GM23338 (cell line): ENCODE data around the gene CIAO3. TPM values are rescaled to one million over a fixed set of nuclear protein-coding genes. Genes with fewer than 3 reads are reported as not detected.

Experiments used
- ATAC-seq: fragments of 200-7000 bp; cut with Tn5 transposase; 3 replicates; pipeline ENCODE4 v1.9.1; 2020
- DNase-seq: peaks from one replicate; pipeline ENCODE4 v3.0.0-alpha.2; 2015; ENCODE audit warnings: low spot score
- H2AFZ ChIP-seq: fragments of 200-600 bp; sonication (generic); 2 replicates; pipeline ENCODE4 v1.8.0; 2016; ENCODE audit warnings: antibody characterized with exemption, mild to moderate bottlenecking, moderate library complexity
- H3F3A ChIP-seq: fragments of 200-600 bp; sonication (generic); replicated peaks from 2 replicates; pipeline ENCODE4 v1.8.0; 2017; ENCODE audit warnings: antibody characterized with exemption, mixed run types, low read depth
- H3K27ac ChIP-seq: fragments of 200-600 bp; sonication (generic); 2 replicates; pipeline ENCODE4 v1.6.1; 2016; ENCODE audit warnings: low read depth
- H3K27me3 ChIP-seq: fragments of 200-600 bp; sonication (generic); 2 replicates; pipeline ENCODE4 v1.8.0; 2016; ENCODE audit warnings: mild to moderate bottlenecking, mixed run types, moderate library complexity; ENCODE audit not compliant: insufficient read depth
- H3K36me3 ChIP-seq: fragments of 200-600 bp; sonication (generic); 2 replicates; pipeline ENCODE4 v1.8.0; 2016; ENCODE audit warnings: mild to moderate bottlenecking; ENCODE audit not compliant: insufficient read depth
- H3K4me1 ChIP-seq: fragments of 200-600 bp; sonication (generic); 2 replicates; pipeline ENCODE4 v1.8.0; 2016; ENCODE audit warnings: mild to moderate bottlenecking, moderate library complexity; ENCODE audit not compliant: insufficient read depth
- H3K4me2 ChIP-seq: fragments of 200-600 bp; sonication (generic); 2 replicates; pipeline ENCODE4 v1.7.1; 2017; ENCODE audit warnings: mixed run types
- H3K4me3 ChIP-seq: fragments of 200-600 bp; sonication (generic); 2 replicates; pipeline ENCODE4 v1.6.1; 2016; ENCODE audit warnings: mixed run types
- H3K79me2 ChIP-seq: fragments of 200-600 bp; sonication (generic); replicated peaks from 2 replicates; pipeline ENCODE4 v1.8.0; 2017; ENCODE audit warnings: mild to moderate bottlenecking; ENCODE audit not compliant: insufficient read depth
- H3K9me2 ChIP-seq: fragments of 200-600 bp; sonication (generic); 2 replicates; pipeline ENCODE4 v1.8.0; 2017; ENCODE audit not compliant: insufficient read depth
- H4K20me1 ChIP-seq: fragments of 200-600 bp; sonication (generic); replicated peaks from 2 replicates; pipeline ENCODE4 v1.8.0; 2017; ENCODE audit warnings: mild to moderate bottlenecking; ENCODE audit not compliant: insufficient read depth
- H3K27ac Mint-ChIP-seq: 2 replicates; pipeline ENCODE4 v1.8.0; 2020; ENCODE audit warnings: inconsistent platforms, mild to moderate bottlenecking, moderate library complexity, mixed read lengths
- H3K27me3 Mint-ChIP-seq: 3 replicates; pipeline ENCODE4 v1.8.0; 2022; ENCODE audit warnings: low read depth, mild to moderate bottlenecking, moderate library complexity, mixed read lengths, inconsistent platforms; ENCODE audit not compliant: insufficient read depth, poor library complexity
- H3K36me3 Mint-ChIP-seq: 3 replicates; pipeline ENCODE4 v1.8.0; 2021; ENCODE audit warnings: low read depth, mild to moderate bottlenecking, inconsistent platforms, moderate library complexity, mixed read lengths
- H3K4me1 Mint-ChIP-seq: 3 replicates; pipeline ENCODE4 v1.8.0; 2020; ENCODE audit warnings: mild to moderate bottlenecking, inconsistent platforms, mixed read lengths
- H3K4me3 Mint-ChIP-seq: 3 replicates; pipeline ENCODE4 v1.8.0; 2021; ENCODE audit warnings: moderate library complexity, mild to moderate bottlenecking, inconsistent platforms, mixed read lengths
- H3K9me3 Mint-ChIP-seq: 3 replicates; pipeline ENCODE4 v1.8.0; 2020; ENCODE audit warnings: moderate library complexity, mild to moderate bottlenecking, inconsistent platforms, mixed read lengths
- STAT1 ChIP-seq: IDR thresholded peaks from one replicate; pipeline ENCODE4 v1.6.1; 2016; ENCODE audit warnings: antibody characterized with exemption; ENCODE audit not compliant: unreplicated experiment
- ZNF114 ChIP-seq: fragments of 250-450 bp; sonication (Bioruptor Pico); IDR thresholded peaks from 2 replicates; pipeline ENCODE4 v1.5.0; 2020; ENCODE audit warnings: mild to moderate bottlenecking, moderate library complexity
- polyA plus RNA-seq: library from polyadenylated mRNA; unstranded; fragments of >200 nt; fragmentation: Nextera tagmentation; extraction: Ambion mirVana; gene quantifications from 2 replicates; pipeline ENCODE4 v1.2.1, GENCODE V29; 2016
- total RNA-seq: library from RNA; depleted of rRNA; stranded (reverse); fragments of >200 nt; shearing (Covaris generic); gene quantifications from 2 replicates; pipeline ENCODE4 v1.2.3, GENCODE V29; 2014
- TF ChIP-seq, protein P1 (sequence below): fragments of 250-450 bp; sonication (Bioruptor Pico); IDR thresholded peaks from 2 replicates; pipeline ENCODE4 v1.5.0; 2020; ENCODE audit warnings: mild to moderate bottlenecking, moderate library complexity
- TF ChIP-seq, protein P2 (sequence below): IDR thresholded peaks from one replicate; pipeline ENCODE4 v1.6.1; 2018; ENCODE audit warnings: antibody characterized with exemption; ENCODE audit not compliant: unreplicated experiment

The CIAO3 gene
- total and polyA plus RNA-seq, 2 experiments from 2014 or later: 13.0 to 42.3 TPM

GRCh38 chr16:767743-768235 is 27.0 kb upstream of the CIAO3 start (continued):
- TF ChIP-seq, protein P1, sequence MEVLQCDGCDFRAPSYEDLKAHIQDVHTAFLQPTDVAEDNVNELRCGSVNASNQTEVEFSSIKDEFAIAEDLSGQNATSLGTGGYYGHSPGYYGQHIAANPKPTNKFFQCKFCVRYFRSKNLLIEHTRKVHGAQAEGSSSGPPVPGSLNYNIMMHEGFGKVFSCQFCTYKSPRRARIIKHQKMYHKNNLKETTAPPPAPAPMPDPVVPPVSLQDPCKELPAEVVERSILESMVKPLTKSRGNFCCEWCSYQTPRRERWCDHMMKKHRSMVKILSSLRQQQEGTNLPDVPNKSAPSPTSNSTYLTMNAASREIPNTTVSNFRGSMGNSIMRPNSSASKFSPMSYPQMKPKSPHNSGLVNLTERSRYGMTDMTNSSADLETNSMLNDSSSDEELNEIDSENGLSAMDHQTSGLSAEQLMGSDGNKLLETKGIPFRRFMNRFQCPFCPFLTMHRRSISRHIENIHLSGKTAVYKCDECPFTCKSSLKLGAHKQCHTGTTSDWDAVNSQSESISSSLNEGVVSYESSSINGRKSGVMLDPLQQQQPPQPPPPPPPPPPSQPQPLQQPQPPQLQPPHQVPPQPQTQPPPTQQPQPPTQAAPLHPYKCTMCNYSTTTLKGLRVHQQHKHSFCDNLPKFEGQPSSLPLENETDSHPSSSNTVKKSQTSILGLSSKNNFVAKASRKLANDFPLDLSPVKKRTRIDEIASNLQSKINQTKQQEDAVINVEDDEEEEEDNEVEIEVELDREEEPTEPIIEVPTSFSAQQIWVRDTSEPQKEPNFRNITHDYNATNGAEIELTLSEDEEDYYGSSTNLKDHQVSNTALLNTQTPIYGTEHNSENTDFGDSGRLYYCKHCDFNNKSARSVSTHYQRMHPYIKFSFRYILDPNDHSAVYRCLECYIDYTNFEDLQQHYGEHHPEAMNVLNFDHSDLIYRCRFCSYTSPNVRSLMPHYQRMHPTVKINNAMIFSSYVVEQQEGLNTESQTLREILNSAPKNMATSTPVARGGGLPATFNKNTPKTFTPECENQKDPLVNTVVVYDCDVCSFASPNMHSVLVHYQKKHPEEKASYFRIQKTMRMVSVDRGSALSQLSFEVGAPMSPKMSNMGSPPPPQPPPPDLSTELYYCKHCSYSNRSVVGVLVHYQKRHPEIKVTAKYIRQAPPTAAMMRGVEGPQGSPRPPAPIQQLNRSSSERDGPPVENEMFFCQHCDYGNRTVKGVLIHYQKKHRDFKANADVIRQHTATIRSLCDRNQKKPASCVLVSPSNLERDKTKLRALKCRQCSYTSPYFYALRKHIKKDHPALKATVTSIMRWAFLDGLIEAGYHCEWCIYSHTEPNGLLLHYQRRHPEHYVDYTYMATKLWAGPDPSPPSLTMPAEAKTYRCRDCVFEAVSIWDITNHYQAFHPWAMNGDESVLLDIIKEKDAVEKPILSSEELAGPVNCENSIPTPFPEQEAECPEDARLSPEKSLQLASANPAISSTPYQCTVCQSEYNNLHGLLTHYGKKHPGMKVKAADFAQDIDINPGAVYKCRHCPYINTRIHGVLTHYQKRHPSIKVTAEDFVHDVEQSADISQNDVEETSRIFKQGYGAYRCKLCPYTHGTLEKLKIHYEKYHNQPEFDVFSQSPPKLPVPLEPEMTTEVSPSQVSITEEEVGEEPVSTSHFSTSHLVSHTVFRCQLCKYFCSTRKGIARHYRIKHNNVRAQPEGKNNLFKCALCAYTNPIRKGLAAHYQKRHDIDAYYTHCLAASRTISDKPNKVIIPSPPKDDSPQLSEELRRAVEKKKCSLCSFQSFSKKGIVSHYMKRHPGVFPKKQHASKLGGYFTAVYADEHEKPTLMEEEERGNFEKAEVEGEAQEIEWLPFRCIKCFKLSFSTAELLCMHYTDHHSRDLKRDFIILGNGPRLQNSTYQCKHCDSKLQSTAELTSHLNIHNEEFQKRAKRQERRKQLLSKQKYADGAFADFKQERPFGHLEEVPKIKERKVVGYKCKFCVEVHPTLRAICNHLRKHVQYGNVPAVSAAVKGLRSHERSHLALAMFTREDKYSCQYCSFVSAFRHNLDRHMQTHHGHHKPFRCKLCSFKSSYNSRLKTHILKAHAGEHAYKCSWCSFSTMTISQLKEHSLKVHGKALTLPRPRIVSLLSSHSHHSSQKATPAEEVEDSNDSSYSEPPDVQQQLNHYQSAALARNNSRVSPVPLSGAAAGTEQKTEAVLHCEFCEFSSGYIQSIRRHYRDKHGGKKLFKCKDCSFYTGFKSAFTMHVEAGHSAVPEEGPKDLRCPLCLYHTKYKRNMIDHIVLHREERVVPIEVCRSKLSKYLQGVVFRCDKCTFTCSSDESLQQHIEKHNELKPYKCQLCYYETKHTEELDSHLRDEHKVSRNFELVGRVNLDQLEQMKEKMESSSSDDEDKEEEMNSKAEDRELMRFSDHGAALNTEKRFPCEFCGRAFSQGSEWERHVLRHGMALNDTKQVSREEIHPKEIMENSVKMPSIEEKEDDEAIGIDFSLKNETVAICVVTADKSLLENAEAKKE: no peak

DNA sequence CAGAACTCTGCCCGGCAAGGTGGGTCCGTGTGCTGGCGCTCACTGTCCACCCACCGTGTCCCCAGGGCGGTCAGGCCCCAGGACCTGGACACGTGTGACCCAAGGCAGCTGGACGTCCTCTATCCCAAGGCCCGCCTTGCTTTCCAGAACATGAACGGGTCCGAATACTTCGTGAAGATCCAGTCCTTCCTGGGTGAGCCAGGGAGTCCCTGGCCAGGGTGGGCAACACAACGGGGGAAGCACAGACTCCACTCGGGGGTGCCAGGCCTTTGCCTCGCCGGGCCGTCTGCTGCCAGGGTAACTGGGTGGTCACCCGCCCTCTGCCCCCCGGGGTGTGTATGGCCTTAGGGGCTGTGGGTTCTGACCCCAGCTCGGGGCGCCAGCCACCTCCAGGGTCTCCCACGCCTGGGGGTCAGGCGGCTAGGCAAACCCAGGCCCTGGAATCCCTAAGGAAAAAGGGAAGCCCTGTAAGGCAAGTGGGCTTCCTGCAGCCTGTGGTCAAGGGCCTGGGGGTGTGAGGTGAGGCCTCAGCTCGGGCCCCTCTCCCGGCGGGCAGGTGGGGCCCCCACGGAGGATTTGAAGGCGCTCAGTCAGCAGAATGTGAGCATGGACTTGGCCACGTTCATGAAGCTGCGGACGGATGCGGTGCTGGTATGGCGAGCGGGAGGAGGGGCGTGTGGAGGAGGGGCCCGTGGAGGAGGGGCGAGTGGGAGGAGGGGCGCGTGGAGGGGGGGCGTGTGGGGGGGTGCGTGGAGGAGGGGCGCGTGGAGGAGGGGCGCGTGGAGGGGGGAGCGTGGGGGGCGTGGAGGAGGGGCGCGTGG is 26.2 kb upstream of the CIAO3 start:
- Histone ChIP-seq H3K4me3 (no peak overlapping the region), H2AFZ (no peak overlapping the region), H3K27me3 (no peaks in the 10 kb centered on the region), H3K9me2 (no peaks in the 10 kb centered on the region), H3K27ac (no peak overlapping the region), H3K36me3 (no peaks in the 10 kb centered on the region), H3K4me2 (no peak overlapping the region), H3F3A (0 out of 2 replicates have a peak, but pooled peaks cover 3% of the 10 kb centered on the region), H3K79me2 (no peaks in the 10 kb centered on the region), H3K4me1 (no peaks in the 10 kb centered on the region), H4K20me1 (no peaks in the 10 kb centered on the region)
- ATAC-seq (no peak), DNase-seq (no peak)
- TF ChIP-seq, protein P1: no peak
- TF ChIP-seq STAT1 (no peak), ZNF114 (no peak)
- TF ChIP-seq, protein P2, sequence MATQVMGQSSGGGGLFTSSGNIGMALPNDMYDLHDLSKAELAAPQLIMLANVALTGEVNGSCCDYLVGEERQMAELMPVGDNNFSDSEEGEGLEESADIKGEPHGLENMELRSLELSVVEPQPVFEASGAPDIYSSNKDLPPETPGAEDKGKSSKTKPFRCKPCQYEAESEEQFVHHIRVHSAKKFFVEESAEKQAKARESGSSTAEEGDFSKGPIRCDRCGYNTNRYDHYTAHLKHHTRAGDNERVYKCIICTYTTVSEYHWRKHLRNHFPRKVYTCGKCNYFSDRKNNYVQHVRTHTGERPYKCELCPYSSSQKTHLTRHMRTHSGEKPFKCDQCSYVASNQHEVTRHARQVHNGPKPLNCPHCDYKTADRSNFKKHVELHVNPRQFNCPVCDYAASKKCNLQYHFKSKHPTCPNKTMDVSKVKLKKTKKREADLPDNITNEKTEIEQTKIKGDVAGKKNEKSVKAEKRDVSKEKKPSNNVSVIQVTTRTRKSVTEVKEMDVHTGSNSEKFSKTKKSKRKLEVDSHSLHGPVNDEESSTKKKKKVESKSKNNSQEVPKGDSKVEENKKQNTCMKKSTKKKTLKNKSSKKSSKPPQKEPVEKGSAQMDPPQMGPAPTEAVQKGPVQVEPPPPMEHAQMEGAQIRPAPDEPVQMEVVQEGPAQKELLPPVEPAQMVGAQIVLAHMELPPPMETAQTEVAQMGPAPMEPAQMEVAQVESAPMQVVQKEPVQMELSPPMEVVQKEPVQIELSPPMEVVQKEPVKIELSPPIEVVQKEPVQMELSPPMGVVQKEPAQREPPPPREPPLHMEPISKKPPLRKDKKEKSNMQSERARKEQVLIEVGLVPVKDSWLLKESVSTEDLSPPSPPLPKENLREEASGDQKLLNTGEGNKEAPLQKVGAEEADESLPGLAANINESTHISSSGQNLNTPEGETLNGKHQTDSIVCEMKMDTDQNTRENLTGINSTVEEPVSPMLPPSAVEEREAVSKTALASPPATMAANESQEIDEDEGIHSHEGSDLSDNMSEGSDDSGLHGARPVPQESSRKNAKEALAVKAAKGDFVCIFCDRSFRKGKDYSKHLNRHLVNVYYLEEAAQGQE: no peak
- Mint-ChIP-seq H3K27ac (no peak overlapping the region), H3K4me3 (no peak overlapping the region), H3K27me3 (peaks cover 14% of the 10 kb centered on the region), H3K9me3 (no peaks in the 10 kb centered on the region), H3K4me1 (no peaks in the 10 kb centered on the region; the same call in 2 of the 3 replicates), H3K36me3 (no peaks in the 10 kb centered on the region)
